SK-N-SH treated with all-trans-retinoic acid at 6 μM for 48 hours (cell line): ENCODE measurements around the gene TBC1D4.
"Not testable (repeated sequence)": the region's sequence is repeated elsewhere in the genome, so short reads cannot be mapped to it uniquely, and the experiment has no call there.

Source experiments
- ATAC-seq: fragments of 200-7000 bp; cut with Tn5 transposase; 3 replicates; pipeline ENCODE4 v1.9.1; 2020; ENCODE audit warnings: mild to moderate bottlenecking, moderate library complexity
- ARNTL ChIP-seq: fragments of 450-650 bp; formaldehyde crosslinking; IDR thresholded peaks from 2 replicates; pipeline ENCODE4 v1.5.0; 2020; ENCODE audit warnings: low read depth, mild to moderate bottlenecking, moderate library complexity, borderline replicate concordance
- BACH2 ChIP-seq: fragments of 250-450 bp; sonication (Bioruptor Pico); IDR thresholded peaks from 2 replicates; pipeline ENCODE4 v1.9.0; 2021; ENCODE audit warnings: mild to moderate bottlenecking, borderline replicate concordance
- CSDC2 ChIP-seq: fragments of 250-450 bp; sonication (Bioruptor Pico); IDR thresholded peaks from 2 replicates; pipeline ENCODE4 v1.5.0; 2020; ENCODE audit warnings: mild to moderate bottlenecking, moderate library complexity
- ESRRG ChIP-seq: fragments of 250-450 bp; sonication (Bioruptor Pico); IDR thresholded peaks from 2 replicates; pipeline ENCODE4 v1.6.1; 2021; ENCODE audit warnings: mild to moderate bottlenecking
- GLIS3 ChIP-seq: fragments of 250-450 bp; sonication (Bioruptor Pico); IDR thresholded peaks from 2 replicates; pipeline ENCODE4 v1.5.0; 2020; ENCODE audit warnings: mild to moderate bottlenecking, moderate library complexity
- ISL1 ChIP-seq: fragments of 250-450 bp; sonication (Bioruptor Pico); IDR thresholded peaks from 2 replicates; pipeline ENCODE4 v2.1.2; 2022; ENCODE audit warnings: mild to moderate bottlenecking, moderate library complexity
- RARB ChIP-seq: fragments of 250-450 bp; sonication (Bioruptor Pico); IDR thresholded peaks from 2 replicates; pipeline ENCODE4 v1.8.0; 2021; ENCODE audit warnings: mild to moderate bottlenecking, moderate library complexity
- TCF4 ChIP-seq: fragments of 250-450 bp; sonication (Bioruptor Pico); IDR thresholded peaks from 2 replicates; pipeline ENCODE4 v1.8.0; 2021; ENCODE audit warnings: mild to moderate bottlenecking, moderate library complexity, borderline replicate concordance
- TOX ChIP-seq: fragments of 250-450 bp; sonication (Bioruptor Pico); IDR thresholded peaks from 2 replicates; pipeline ENCODE4 v1.8.0; 2021; ENCODE audit warnings: mild to moderate bottlenecking, moderate library complexity, borderline replicate concordance
- ZC3H10 ChIP-seq: fragments of 250-450 bp; sonication (Bioruptor Pico); IDR thresholded peaks from 2 replicates; pipeline ENCODE4 v1.5.1; 2021; ENCODE audit warnings: mild to moderate bottlenecking, moderate library complexity
- ZFP30 ChIP-seq: fragments of 450-650 bp; formaldehyde crosslinking; IDR thresholded peaks from 2 replicates; pipeline ENCODE4 v1.5.0; 2022; ENCODE audit warnings: mild to moderate bottlenecking, moderate library complexity
- ZNF565 ChIP-seq: fragments of 450-650 bp; formaldehyde crosslinking; conservative IDR thresholded peaks from 2 replicates; pipeline ENCODE4 v1.5.0; 2020; ENCODE audit warnings: low read depth, mild to moderate bottlenecking, moderate library complexity
- ZNF70 ChIP-seq: fragments of 450-650 bp; formaldehyde crosslinking; IDR thresholded peaks from 2 replicates; pipeline ENCODE4 v1.5.0; 2020; ENCODE audit warnings: mild to moderate bottlenecking, moderate library complexity
- ZNF8 ChIP-seq: fragments of 450-650 bp; formaldehyde crosslinking; IDR thresholded peaks from 2 replicates; pipeline ENCODE4 v1.5.0; 2020; ENCODE audit warnings: mild to moderate bottlenecking, moderate library complexity
- TF ChIP-seq, protein P1 (sequence below): fragments of 250-450 bp; sonication (Bioruptor Pico); IDR thresholded peaks from 2 replicates; pipeline ENCODE4 v1.5.0; 2020; ENCODE audit warnings: mild to moderate bottlenecking, moderate library complexity
- TF ChIP-seq, protein P2 (sequence below): fragments of 250-450 bp; sonication (Bioruptor Pico); IDR thresholded peaks from 2 replicates; pipeline ENCODE4 v1.5.1; 2021; ENCODE audit warnings: mild to moderate bottlenecking, moderate library complexity
- TF ChIP-seq, protein P3 (sequence below): fragments of 250-450 bp; sonication (Bioruptor Pico); IDR thresholded peaks from 2 replicates; pipeline ENCODE4 v1.8.0; 2020; ENCODE audit warnings: mild to moderate bottlenecking, moderate library complexity, borderline replicate concordance
- TF ChIP-seq, protein P4 (sequence below): fragments of 250-450 bp; sonication (Bioruptor Pico); IDR thresholded peaks from 2 replicates; pipeline ENCODE4 v1.5.1; 2020; ENCODE audit warnings: low read depth, mild to moderate bottlenecking, moderate library complexity

TBC1D4 gene

GRCh38 chr13:75440100-75440499 lies 41.9 kb downstream of the TBC1D4 start:
- ATAC-seq: no peak
- no peak for TF ChIP-seq CSDC2 (CRISPR knock-in tag)
- TF ChIP-seq, protein P1, sequence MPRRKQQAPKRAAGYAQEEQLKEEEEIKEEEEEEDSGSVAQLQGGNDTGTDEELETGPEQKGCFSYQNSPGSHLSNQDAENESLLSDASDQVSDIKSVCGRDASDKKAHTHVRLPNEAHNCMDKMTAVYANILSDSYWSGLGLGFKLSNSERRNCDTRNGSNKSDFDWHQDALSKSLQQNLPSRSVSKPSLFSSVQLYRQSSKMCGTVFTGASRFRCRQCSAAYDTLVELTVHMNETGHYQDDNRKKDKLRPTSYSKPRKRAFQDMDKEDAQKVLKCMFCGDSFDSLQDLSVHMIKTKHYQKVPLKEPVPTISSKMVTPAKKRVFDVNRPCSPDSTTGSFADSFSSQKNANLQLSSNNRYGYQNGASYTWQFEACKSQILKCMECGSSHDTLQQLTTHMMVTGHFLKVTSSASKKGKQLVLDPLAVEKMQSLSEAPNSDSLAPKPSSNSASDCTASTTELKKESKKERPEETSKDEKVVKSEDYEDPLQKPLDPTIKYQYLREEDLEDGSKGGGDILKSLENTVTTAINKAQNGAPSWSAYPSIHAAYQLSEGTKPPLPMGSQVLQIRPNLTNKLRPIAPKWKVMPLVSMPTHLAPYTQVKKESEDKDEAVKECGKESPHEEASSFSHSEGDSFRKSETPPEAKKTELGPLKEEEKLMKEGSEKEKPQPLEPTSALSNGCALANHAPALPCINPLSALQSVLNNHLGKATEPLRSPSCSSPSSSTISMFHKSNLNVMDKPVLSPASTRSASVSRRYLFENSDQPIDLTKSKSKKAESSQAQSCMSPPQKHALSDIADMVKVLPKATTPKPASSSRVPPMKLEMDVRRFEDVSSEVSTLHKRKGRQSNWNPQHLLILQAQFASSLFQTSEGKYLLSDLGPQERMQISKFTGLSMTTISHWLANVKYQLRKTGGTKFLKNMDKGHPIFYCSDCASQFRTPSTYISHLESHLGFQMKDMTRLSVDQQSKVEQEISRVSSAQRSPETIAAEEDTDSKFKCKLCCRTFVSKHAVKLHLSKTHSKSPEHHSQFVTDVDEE (CRISPR knock-in tag): no peak

- TF ChIP-seq TCF4 (no peak), ZNF8 (CRISPR knock-in tag) (no peak), TOX (CRISPR knock-in tag) (no peak), ZFP30 (CRISPR knock-in tag) (no peak), ZNF565 (CRISPR knock-in tag) (no peak), ZNF70 (CRISPR knock-in tag) (no peak), RARB (CRISPR knock-in tag) (no peak), BACH2 (CRISPR knock-in tag) (no peak), ARNTL (CRISPR knock-in tag) (no peak), GLIS3 (CRISPR knock-in tag) (no peak), ZC3H10 (no peak), CSDC2 (CRISPR knock-in tag) (no peak), ISL1 (CRISPR knock-in tag) (no peak)
- TF ChIP-seq, protein P2, sequence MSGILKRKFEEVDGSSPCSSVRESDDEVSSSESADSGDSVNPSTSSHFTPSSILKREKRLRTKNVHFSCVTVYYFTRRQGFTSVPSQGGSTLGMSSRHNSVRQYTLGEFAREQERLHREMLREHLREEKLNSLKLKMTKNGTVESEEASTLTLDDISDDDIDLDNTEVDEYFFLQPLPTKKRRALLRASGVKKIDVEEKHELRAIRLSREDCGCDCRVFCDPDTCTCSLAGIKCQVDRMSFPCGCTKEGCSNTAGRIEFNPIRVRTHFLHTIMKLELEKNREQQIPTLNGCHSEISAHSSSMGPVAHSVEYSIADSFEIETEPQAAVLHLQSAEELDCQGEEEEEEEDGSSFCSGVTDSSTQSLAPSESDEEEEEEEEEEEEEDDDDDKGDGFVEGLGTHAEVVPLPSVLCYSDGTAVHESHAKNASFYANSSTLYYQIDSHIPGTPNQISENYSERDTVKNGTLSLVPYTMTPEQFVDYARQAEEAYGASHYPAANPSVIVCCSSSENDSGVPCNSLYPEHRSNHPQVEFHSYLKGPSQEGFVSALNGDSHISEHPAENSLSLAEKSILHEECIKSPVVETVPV (CRISPR knock-in tag): no peak
- TF ChIP-seq, protein P1 (CRISPR knock-in tag): no peak
- TF ChIP-seq, protein P3, sequence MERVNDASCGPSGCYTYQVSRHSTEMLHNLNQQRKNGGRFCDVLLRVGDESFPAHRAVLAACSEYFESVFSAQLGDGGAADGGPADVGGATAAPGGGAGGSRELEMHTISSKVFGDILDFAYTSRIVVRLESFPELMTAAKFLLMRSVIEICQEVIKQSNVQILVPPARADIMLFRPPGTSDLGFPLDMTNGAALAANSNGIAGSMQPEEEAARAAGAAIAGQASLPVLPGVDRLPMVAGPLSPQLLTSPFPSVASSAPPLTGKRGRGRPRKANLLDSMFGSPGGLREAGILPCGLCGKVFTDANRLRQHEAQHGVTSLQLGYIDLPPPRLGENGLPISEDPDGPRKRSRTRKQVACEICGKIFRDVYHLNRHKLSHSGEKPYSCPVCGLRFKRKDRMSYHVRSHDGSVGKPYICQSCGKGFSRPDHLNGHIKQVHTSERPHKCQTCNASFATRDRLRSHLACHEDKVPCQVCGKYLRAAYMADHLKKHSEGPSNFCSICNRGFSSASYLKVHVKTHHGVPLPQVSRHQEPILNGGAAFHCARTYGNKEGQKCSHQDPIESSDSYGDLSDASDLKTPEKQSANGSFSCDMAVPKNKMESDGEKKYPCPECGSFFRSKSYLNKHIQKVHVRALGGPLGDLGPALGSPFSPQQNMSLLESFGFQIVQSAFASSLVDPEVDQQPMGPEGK (CRISPR knock-in tag): no peak
- TF ChIP-seq, protein P4, sequence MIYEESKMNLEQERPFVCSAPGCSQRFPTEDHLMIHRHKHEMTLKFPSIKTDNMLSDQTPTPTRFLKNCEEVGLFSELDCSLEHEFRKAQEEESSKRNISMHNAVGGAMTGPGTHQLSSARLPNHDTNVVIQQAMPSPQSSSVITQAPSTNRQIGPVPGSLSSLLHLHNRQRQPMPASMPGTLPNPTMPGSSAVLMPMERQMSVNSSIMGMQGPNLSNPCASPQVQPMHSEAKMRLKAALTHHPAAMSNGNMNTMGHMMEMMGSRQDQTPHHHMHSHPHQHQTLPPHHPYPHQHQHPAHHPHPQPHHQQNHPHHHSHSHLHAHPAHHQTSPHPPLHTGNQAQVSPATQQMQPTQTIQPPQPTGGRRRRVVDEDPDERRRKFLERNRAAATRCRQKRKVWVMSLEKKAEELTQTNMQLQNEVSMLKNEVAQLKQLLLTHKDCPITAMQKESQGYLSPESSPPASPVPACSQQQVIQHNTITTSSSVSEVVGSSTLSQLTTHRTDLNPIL (CRISPR knock-in tag): no peak
- ATAC-seq: peak; percentile 74
Measured at GRCh38 chr13:75437582-75438318, 44.2 kb downstream of the TBC1D4 start.

GRCh38 chr13:75434126-75434525 lies 47.8 kb downstream of the TBC1D4 start:
- ATAC-seq: not testable (repeated sequence)

DNA sequence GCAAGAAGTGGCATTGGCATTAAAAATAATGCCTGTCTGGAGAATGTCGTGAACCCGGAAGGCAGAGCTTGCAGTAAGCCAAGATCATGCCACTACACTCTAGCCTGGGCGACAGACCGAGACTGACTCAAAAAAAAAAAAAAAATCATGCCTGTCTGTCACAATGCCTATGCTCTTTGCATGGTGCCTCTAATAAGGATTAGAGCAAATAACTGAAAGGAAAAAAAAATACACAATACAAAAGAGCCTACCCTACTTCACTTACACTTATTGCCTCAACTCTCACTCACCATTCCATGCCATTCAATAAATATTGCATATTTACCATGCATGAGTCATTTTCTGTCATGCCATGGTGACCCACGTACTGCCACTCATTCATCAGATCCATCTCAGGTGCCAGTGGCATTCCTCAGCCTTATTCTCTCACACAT lies 49.1 kb downstream of the TBC1D4 start:
- ATAC-seq: no peak
- TF ChIP-seq ZNF70 (CRISPR knock-in tag) (no peak), TCF4 (no peak), ZNF565 (CRISPR knock-in tag) (no peak), ESRRG (CRISPR knock-in tag) (no peak)
- TF ChIP-seq, protein P2 (CRISPR knock-in tag): no peak
- TF ChIP-seq, protein P4 (CRISPR knock-in tag): no peak
- TF ChIP-seq, protein P1 (CRISPR knock-in tag): no peak
